ENCODE data around the gene RPAIN.

Gene RPAIN

GRCh38 chr17:5419959-5420653 lies at the start of gene RPAIN:
Gene RPAIN (plus strand): TSS chr17:5420182. CDS start chr17:5420211, 29 bp downstream.
- FAIRE-seq = no peak

GRCh38 chr17:5370411-5370810 lies 49.6 kb upstream of the RPAIN start:
- no peak for FAIRE-seq

GRCh38 chr17:5373112-5373511 lies 46.9 kb upstream of the RPAIN start:
- FAIRE-seq = no peak

DNA sequence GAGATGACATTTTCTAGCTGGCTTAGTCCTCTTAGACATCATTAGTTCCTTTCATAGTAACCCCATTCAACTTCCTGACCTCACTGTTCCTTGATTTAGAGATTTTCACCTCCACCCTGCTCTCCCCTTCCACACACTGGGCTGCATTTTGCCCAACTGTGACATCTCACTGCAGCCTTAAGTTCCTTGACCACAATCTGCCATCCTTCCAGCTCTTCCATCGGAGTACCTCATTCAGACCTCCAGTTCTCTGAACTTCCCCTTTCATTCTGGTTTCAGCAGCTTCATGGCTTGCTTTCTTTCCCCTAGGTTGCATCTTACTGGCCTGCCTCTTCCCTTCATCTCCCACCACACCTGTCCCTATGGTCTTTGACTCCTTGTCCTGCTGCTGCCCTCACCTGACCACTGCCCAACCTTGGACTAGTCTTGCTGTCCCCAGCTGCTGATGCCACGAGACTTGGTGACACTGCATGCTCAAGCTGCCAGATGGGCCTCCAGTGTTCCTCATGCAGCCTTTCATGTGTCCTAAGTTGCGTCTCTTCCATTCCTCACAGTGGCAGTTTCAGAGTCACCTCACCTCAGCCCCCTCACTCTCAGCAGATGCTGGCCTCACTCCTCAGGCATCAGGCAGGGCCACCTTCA lies 41.3 kb upstream of the RPAIN start:
- no peak for FAIRE-seq

DNA sequence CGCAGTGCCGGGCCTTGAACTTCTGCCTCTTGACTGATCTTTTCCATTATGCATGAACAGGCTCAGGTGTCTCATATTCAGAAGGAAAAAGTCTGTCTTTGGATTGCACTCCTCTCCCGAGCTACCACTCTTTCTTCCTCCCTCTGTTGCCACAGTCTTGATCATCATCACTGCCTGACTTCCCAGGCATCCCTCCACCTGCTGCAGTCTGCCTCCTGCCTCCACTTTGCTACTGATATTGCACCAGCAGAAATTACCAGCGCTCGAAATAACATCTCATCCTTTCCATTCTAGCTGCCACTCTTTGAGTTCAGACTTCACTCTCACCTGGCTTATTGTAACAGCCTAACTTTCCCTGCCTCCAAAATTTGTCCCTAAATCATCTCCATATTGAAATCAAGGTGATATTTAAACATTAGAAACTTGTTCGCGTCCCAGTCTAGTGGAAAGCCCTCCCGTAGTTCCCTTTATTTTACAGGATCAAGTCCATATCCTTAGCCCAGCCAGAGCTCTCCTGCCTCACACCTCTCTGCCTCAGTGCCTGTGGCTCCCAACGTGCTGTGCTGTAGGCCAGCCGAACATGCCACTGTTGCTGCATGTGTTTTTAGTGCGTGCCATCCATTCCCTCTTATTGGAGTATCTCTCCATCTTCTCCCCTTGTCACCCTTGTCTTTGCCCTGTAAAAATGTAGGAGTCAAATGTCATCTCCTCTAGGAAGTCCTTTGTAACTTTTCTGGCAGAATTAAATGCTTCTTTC lies 40.5 kb upstream of the RPAIN start:
- FAIRE-seq = no peak

DNA sequence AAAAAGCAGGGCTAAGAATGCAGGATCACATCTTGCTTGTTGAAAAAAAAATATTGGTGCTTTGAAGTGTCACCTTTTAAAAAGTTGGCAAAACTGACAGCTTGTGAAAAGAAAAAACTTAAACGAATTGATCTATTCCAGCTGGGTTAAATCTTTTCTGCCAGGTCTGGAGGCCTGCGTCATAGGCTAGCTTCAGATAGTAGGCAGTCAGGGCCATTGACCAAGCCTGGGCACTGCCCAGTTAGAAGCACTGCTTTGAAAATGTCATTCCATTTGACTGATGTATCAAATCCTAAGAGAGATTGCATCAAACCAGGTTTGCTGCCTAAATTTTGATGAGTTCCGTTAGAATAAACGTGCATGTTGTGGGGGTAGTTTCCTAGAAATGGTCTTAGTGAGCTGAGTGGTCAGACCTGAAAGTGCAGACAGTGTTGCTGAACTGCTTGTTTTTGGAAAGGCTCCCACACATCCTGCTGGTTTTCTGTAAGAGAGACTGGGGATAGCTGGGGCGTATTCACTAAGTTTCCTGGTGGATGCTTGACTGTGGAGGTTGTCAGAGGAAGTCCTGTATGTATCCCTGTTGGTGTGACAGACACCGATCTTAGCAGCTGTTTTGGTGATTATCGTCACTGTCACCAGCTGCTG lies 39.4 kb upstream of the RPAIN start:
- no peak for FAIRE-seq

- FAIRE-seq = no peak
Measured at GRCh38 chr17:5381542-5381941, 38.4 kb upstream of the RPAIN start.

DNA sequence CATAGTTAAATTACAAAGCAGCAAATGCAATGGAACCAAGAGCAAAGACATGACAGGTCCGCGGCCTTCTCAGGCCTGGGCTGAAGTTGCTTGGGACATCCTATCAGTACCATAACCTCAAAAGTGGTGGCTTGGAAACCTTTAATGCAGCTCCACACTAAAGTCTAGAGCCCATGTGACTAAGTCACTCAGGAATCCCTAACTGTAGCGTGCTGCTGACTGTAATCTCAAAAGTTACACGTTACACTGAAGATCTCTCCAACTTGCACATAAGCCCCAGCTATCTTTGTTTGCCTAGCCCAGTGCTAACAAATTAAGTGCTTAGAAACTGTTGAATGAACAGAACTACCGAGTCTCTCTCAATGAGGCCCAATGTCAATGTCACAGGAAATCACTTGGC lies 28.3 kb upstream of the RPAIN start:
- FAIRE-seq = no peak

GRCh38 chr17:5396612-5397011 lies 23.4 kb upstream of the RPAIN start:
- no peak for FAIRE-seq

DNA sequence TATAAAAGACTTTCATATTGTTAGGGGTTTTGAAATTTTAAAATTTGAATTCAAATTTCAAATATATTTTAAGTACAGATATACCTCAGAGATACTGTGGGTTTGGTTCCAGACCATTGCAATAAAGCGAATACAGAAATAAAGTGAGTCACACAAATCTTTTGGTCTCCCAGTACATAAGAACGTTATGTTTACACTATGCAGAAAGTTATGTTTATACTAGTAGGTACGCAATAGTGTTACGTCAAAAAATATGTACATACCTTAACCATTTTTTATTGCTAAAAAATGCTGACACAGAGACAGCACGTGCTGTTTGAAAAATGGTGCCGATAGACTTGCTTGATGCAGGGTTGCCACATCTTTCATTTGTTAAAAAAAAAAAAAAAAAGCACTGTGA lies 20.2 kb upstream of the RPAIN start:
- no peak for FAIRE-seq

GRCh38 chr17:5405400-5405799 lies 14.6 kb upstream of the RPAIN start:
- FAIRE-seq = no peak

- FAIRE-seq = no peak
Measured at GRCh38 chr17:5408186-5408585, 11.8 kb upstream of the RPAIN start.

- no peak for FAIRE-seq
Measured at GRCh38 chr17:5410594-5411272, 9.2 kb upstream of the RPAIN start.

DNA sequence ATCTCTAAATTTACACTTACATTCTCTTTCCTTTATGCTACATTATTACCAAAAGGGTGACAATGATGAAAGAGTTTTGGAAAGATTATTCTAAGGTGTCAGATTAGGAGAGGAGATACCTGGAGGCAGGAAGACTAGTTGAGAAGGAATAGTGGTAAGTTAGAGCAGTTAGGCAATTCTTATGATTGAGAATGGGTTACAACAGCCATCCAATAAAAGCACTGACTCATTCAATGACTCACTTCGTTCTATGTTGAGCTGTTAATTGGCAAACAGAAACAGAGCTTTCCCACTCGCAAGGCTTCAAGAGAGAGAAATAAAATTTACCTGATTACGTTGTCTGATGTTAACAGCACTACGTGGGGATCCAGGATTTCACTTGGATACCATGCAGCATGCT lies 6.3 kb upstream of the RPAIN start:
- FAIRE-seq = no peak

- no peak for FAIRE-seq
Measured at GRCh38 chr17:5416901-5417300, 3.1 kb upstream of the RPAIN start.

- no peak for FAIRE-seq
Measured at GRCh38 chr17:5418858-5419355, 1.1 kb upstream of the RPAIN start.

- peak; percentile 95 for FAIRE-seq
Measured at GRCh38 chr17:5419356-5419958, 525 bp upstream of the RPAIN start, which contains the start of gene NUP88. Gene NUP88 (minus strand): TSS chr17:5419662. CDS start chr17:5419650, 12 bp downstream.

DNA sequence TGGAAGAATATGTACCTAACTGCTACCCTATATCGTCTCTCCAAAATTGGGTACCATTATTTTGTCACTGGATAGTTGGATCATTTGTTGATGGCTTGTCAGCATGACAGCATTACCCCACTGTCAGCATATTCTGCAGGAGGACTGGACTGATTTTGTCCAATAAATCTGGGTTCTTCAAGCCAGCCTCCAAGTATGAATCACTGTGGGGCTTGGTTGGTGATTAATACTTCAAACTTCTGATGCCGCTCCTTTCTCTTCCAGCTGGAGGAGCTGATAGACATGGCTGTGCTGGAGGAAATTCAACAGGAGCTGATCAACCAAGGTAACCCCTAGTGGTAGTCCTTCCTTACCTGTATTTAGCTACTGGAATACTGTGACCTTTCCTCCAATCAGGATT lies 2.5 kb downstream of the RPAIN start:
- no peak for FAIRE-seq

DNA sequence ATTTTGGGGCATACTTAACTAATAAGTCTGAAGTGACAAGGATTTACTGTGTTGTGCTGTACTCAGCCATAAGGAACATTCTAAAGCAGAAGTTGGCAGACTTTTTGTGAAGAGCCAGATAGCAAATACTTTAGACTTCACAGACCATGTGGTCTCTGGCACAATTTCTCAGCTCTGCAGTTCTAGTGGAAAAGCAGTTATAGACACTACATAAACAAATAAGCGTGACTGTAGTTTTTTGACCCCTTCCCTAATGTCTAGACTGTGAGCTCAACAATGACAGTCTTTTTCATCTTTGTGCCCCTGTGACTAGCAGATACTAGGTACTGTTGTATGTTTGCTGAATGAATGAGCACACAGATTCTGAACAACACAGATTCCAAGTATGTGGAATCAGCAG lies 4.9 kb downstream of the RPAIN start:
- no peak for FAIRE-seq

DNA sequence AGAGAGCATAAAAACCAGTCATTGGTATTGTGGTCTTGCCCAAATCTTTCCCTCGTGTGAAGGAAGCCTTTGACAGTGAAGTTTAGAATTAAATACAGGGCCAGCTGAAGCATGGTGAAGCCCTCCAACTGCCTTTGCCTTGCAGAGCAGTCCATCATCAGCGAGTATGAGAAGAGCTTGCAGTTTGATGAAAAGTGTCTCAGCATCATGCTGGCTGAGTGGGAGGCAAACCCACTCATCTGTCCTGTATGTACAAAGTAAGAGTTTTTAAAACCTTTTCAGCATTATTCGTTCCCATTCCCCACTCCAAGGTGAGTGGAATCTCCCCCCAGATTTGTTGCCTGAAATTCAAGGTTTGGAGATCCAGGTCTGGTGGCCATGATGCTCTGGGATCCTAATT lies 5.8 kb downstream of the RPAIN start:
- FAIRE-seq = no peak

GRCh38 chr17:5429191-5429887 lies 9.4 kb downstream of the RPAIN start:
- no peak for FAIRE-seq

All from endometrium (tissue), 2 donors.